T follicular helper cell (primary cell): ENCODE data around the gene COBL.

ENCODE experiments used
- DNase-seq: peaks from one replicate; pipeline ENCODE4 v3.0.0-alpha.2; 2020; ENCODE audit warnings: low read depth

The COBL gene

GRCh38 chr7:51325908-51326307, 9.3 kb upstream of the COBL start:
- no peak for DNase-seq

- DNase-seq, result no peak
Measured at GRCh38 chr7:51325261-51325676, 8.7 kb upstream of the COBL start.

- DNase-seq, result no peak
Measured at GRCh38 chr7:51324206-51324898, 7.7 kb upstream of the COBL start.

GRCh38 chr7:51321961-51322515, 5.4 kb upstream of the COBL start:
- no peak for DNase-seq

- no peak for DNase-seq
Measured at GRCh38 chr7:51318886-51319579, 2.4 kb upstream of the COBL start.

- DNase-seq, result no peak
Measured at GRCh38 chr7:51318001-51318400, 1.4 kb upstream of the COBL start.

GRCh38 chr7:51317582-51317910, 937 bp upstream of the COBL start:
- DNase-seq, result no peak

GRCh38 chr7:51316262-51316665, 345 bp downstream of the COBL start:
- no peak for DNase-seq

GRCh38 chr7:51315393-51316261, 982 bp downstream of the COBL start:
- no peak for DNase-seq

GRCh38 chr7:51314726-51315125, 1.9 kb downstream of the COBL start:
- DNase-seq, result no peak

GRCh38 chr7:51313738-51314425, 2.7 kb downstream of the COBL start:
- no peak for DNase-seq

GRCh38 chr7:51312951-51313737, 3.5 kb downstream of the COBL start:
- no peak for DNase-seq

GRCh38 chr7:51311166-51311565, 5.4 kb downstream of the COBL start:
- DNase-seq, result no peak

GRCh38 chr7:51310131-51310583, 6.5 kb downstream of the COBL start:
- DNase-seq, result no peak

- no peak for DNase-seq
Measured at GRCh38 chr7:51309361-51310130, 7.1 kb downstream of the COBL start.

- no peak for DNase-seq
Measured at GRCh38 chr7:51308696-51309095, 7.9 kb downstream of the COBL start.

- no peak for DNase-seq
Measured at GRCh38 chr7:51308265-51308664, 8.3 kb downstream of the COBL start.

GRCh38 chr7:51307651-51308210, 8.9 kb downstream of the COBL start:
- DNase-seq, result no peak

GRCh38 chr7:51306761-51307160, 9.8 kb downstream of the COBL start:
- DNase-seq, result no peak

- no peak for DNase-seq
Measured at GRCh38 chr7:51304729-51305128, 11.9 kb downstream of the COBL start.
